CD14-positive monocyte (primary cell): Measurements from ENCODE around the gene KCNJ2. TPM values are rescaled to one million over a fixed set of nuclear protein-coding genes. Genes with fewer than 3 reads are reported as not detected.

Source experiments
- DNase-seq, 3 donors: peaks; one replicate each; pipeline ENCODE4 v3.0.0-alpha.2; 2011 to 2022
- H2AFZ ChIP-seq: 2 replicates; pipeline ENCODE4 v1.6.0; 2012; ENCODE audit warnings: mild to moderate bottlenecking, low read depth, low read length, inconsistent platforms; ENCODE audit not compliant: insufficient read depth, poor library complexity, severe bottlenecking
- H3K27ac ChIP-seq, 2 donors: 1 replicate in 1 of 2; 2 replicates in 1 of 2; pipeline ENCODE4 v1.5.1; 2012 to 2013; ENCODE audit warnings: low read length in 2 of 2, control low read depth in 1 of 2, inconsistent platforms in 1 of 2, low read depth in 1 of 2, mild to moderate bottlenecking in 1 of 2
- H3K27me3 ChIP-seq, 2 donors: one replicate each; pipeline versions ENCODE4 v1.6.0 to v1.6.1; 2011 to 2013; ENCODE audit warnings: low read length in 2 of 2; ENCODE audit not compliant: control insufficient read depth in 2 of 2, insufficient read depth in 2 of 2
- H3K36me3 ChIP-seq, 2 donors: replicated peaks in 1 of 2; 1 replicate in 1 of 2; 2 replicates in 1 of 2; pipeline versions ENCODE4 v1.5.1 to v1.6.1; 2012 to 2013; ENCODE audit warnings: low read length in 2 of 2, control low read depth in 1 of 2, inconsistent platforms in 1 of 2, mild to moderate bottlenecking in 1 of 2; ENCODE audit not compliant: insufficient read depth in 2 of 2, control insufficient read depth in 1 of 2
- H3K4me1 ChIP-seq, 2 donors: 1 replicate in 1 of 2; 2 replicates in 1 of 2; pipeline versions ENCODE4 v1.5.1 to v1.6.1; 2012 to 2013; ENCODE audit warnings: low read length in 2 of 2, control low read depth in 1 of 2, inconsistent platforms in 1 of 2, mild to moderate bottlenecking in 1 of 2, moderate library complexity in 1 of 2; ENCODE audit not compliant: insufficient read depth in 2 of 2, control insufficient read depth in 1 of 2
- H3K4me2 ChIP-seq: replicated peaks from 2 replicates; pipeline ENCODE3; 2012; ENCODE audit warnings: low read length, moderate library complexity, mild to moderate bottlenecking; ENCODE audit not compliant: poor library complexity, severe bottlenecking; ENCODE audit errors: extremely low read depth
- H3K4me3 ChIP-seq, 3 experiments: fragments of 200-600 bp in 1 of 3; sonication (generic) in 1 of 3; replicated peaks in 1 of 3; 1 replicate in 2 of 3; 2 replicates in 1 of 3; pipeline ENCODE4 v1.5.1; 2011 to 2013; ENCODE audit warnings: low read length in 3 of 3, mild to moderate bottlenecking in 3 of 3, control low read depth in 2 of 3, low read depth in 2 of 3, inconsistent platforms in 1 of 3, moderate library complexity in 1 of 3
- H3K79me2 ChIP-seq: 2 replicates; pipeline ENCODE4 v1.6.0; 2012; ENCODE audit warnings: mild to moderate bottlenecking, control low read depth, inconsistent platforms, low read length, moderate library complexity; ENCODE audit not compliant: insufficient read depth
- H3K9ac ChIP-seq: 2 replicates; pipeline ENCODE4 v1.6.0; 2017; ENCODE audit warnings: low read length, mild to moderate bottlenecking; ENCODE audit not compliant: insufficient read depth, poor library complexity, severe bottlenecking
- H3K9me3 ChIP-seq, 2 donors: replicated peaks in 1 of 2; 1 replicate in 1 of 2; 2 replicates in 1 of 2; pipeline versions ENCODE4 v1.5.1 to v1.6.1; 2012 to 2013; ENCODE audit warnings: low read length in 2 of 2, control low read depth in 1 of 2; ENCODE audit not compliant: control insufficient read depth in 1 of 2, insufficient read depth in 1 of 2
- H4K20me1 ChIP-seq: 2 replicates; pipeline ENCODE4 v1.6.0; 2012; ENCODE audit warnings: mild to moderate bottlenecking, low read length, control low read depth, moderate library complexity; ENCODE audit not compliant: insufficient read depth
- H3K27ac Mint-ChIP-seq, 7 donors: one replicate each; pipeline ENCODE4 v1.8.0; 2020; ENCODE audit warnings: mild to moderate bottlenecking in 7 of 7, mixed read lengths in 7 of 7, moderate library complexity in 6 of 7, inconsistent platforms in 2 of 7
- H3K27me3 Mint-ChIP-seq, 3 donors: one replicate each; pipeline ENCODE4 v1.8.0; 2021 to 2022; ENCODE audit warnings: low read depth in 3 of 3, mild to moderate bottlenecking in 3 of 3, mixed read lengths in 3 of 3, moderate library complexity in 3 of 3, inconsistent platforms in 1 of 3
- H3K36me3 Mint-ChIP-seq, 2 donors: one replicate each; pipeline ENCODE4 v1.8.0; 2020; ENCODE audit warnings: mixed read lengths in 2 of 2, inconsistent platforms in 1 of 2, mild to moderate bottlenecking in 1 of 2
- H3K4me1 Mint-ChIP-seq: one replicate; pipeline ENCODE4 v1.8.0; 2020; ENCODE audit warnings: mild to moderate bottlenecking, mixed read lengths
- H3K4me3 Mint-ChIP-seq, 2 donors: one replicate each; pipeline ENCODE4 v1.8.0; 2020; ENCODE audit warnings: mild to moderate bottlenecking in 2 of 2, mixed read lengths in 2 of 2, moderate library complexity in 1 of 2
- H3K9me3 Mint-ChIP-seq, 7 donors: one replicate each; pipeline ENCODE4 v1.8.0; 2020 to 2022; ENCODE audit warnings: mixed read lengths in 7 of 7, mild to moderate bottlenecking in 6 of 7, moderate library complexity in 6 of 7, inconsistent platforms in 2 of 7
- CTCF ChIP-seq: fragments of 200-600 bp; IDR thresholded peaks from one replicate; pipeline ENCODE4 v1.8.0; 2022; ENCODE audit warnings: antibody characterized with exemption, mild to moderate bottlenecking
- WGBS: methylation state at CpG from one replicate; pipeline ENCODE4 v1.1.5; 2013; ENCODE audit warnings: missing lambda C conversion rate; ENCODE audit not compliant: insufficient coverage; 5-methylcytosine and 5-hydroxymethylcytosine counted together
- intact Hi-C, 2 donors: fragments of 100-400 bp; cut with micrococcal nuclease; formaldehyde crosslinking; loops; one replicate each; pipeline versions ENCODE4 v1.15.0 to v1.15.1; 2023
- polyA plus RNA-seq, 3 donors: library from polyadenylated mRNA; depleted of rRNA in 1 of 3; unstranded in 2 of 3; stranded (reverse) in 1 of 3; fragments of 300-500 nt in 2 of 3; fragments of >200 nt in 1 of 3; fragmentation: Illumina TruSeq in 2 of 3; gene quantifications; 1 replicate in 2 of 3; 2 replicates in 1 of 3; pipeline ENCODE4 v1.2.3, GENCODE V29; 2012 to 2021

KCNJ2 gene
- polyA plus RNA-seq, 3 donors: 0.37 to 2.0 (median 1.7) TPM

GRCh38 chr17:70119983-70120382 is 49.3 kb upstream of the KCNJ2 start:
- peak overlapping the region in 6 of 7 donors; percentile 72 to 93 (median 83) for H3K27ac Mint-ChIP-seq
- H3K9me3 Mint-ChIP-seq: peaks cover 0 to 2% (median 0%) of the 10 kb centered on the region in 7 donors
- Histone ChIP-seq H3K9me3 (no peaks in the 10 kb centered on the region), H3K27me3 (no peaks in the 10 kb centered on the region), H3K4me3 (peak overlapping the region in 1 of 3 experiments; percentile 58), H3K4me2 (peak overlapping the region; percentile 57), H3K9ac (no peak overlapping the region), H3K36me3 (no peaks in the 10 kb centered on the region), H3K79me2 (no peaks in the 10 kb centered on the region), H3K4me1 (peaks cover 59% of the 10 kb centered on the region in 2 donors), H4K20me1 (no peaks in the 10 kb centered on the region), H2AFZ (no peak overlapping the region), H3K27ac (peak overlapping the region in 1 of 2 donors; percentile 87)
- H3K36me3 Mint-ChIP-seq: peaks cover 0 to 4% of the 10 kb centered on the region in 2 donors
- no peak for TF ChIP-seq CTCF
- H3K4me1 Mint-ChIP-seq: peaks cover 56% of the 10 kb centered on the region
- H3K27me3 Mint-ChIP-seq: peaks cover 0 to 6% (median 1%) of the 10 kb centered on the region in 3 donors
- intact Hi-C loops: no loop called here
- WGBS: 0% methylated on average over 1 of the region's 2 CpGs
- H3K4me3 Mint-ChIP-seq: peak overlapping the region; percentile 18 to 72
- DNase-seq: peak; percentile 67 to 93 (median 80)

GRCh38 chr17:70120425-70120824 is 48.9 kb upstream of the KCNJ2 start:
- H3K36me3 Mint-ChIP-seq: peaks cover 0 to 4% of the 10 kb centered on the region in 2 donors
- Histone ChIP-seq H3K79me2 (no peaks in the 10 kb centered on the region), H3K27ac (peak overlapping the region in 1 of 2 donors; percentile 87), H3K27me3 (no peaks in the 10 kb centered on the region), H3K36me3 (no peaks in the 10 kb centered on the region), H4K20me1 (no peaks in the 10 kb centered on the region), H3K4me2 (peak overlapping the region; percentile 57), H3K4me1 (peaks cover 59 to 60% of the 10 kb centered on the region in 2 donors), H3K9ac (no peak overlapping the region), H3K4me3 (peak overlapping the region in 1 of 3 experiments; percentile 58), H2AFZ (no peak overlapping the region), H3K9me3 (no peaks in the 10 kb centered on the region)
- H3K4me3 Mint-ChIP-seq: peak overlapping the region; percentile 18 to 72
- H3K27ac Mint-ChIP-seq: peak overlapping the region; percentile 64 to 93 (median 81)
- intact Hi-C loops: no loop called here
- peaks cover 0 to 2% (median 0%) of the 10 kb centered on the region in 7 donors for H3K9me3 Mint-ChIP-seq
- WGBS: 0% methylated on average over 2 of the region's 4 CpGs
- peaks cover 0 to 6% (median 1%) of the 10 kb centered on the region in 3 donors for H3K27me3 Mint-ChIP-seq
- peaks cover 56% of the 10 kb centered on the region for H3K4me1 Mint-ChIP-seq
- TF ChIP-seq CTCF: no peak
- DNase-seq: peak; percentile 38 to 68 (median 53)
